Stimulated activated CD4-positive, alpha-beta T cell treated with anti-CD3 and anti-CD28 coated beads, TNF-alpha, amount 100 ng/mL, for 48 hours (primary cell): ENCODE data around the gene CACNA2D3.

Source experiments
- DNase-seq, 3 donors: peaks; one replicate each; pipeline ENCODE4 v3.0.0-alpha.2; 2020; ENCODE audit warnings: low read depth in 3 of 3

Gene CACNA2D3

DNA sequence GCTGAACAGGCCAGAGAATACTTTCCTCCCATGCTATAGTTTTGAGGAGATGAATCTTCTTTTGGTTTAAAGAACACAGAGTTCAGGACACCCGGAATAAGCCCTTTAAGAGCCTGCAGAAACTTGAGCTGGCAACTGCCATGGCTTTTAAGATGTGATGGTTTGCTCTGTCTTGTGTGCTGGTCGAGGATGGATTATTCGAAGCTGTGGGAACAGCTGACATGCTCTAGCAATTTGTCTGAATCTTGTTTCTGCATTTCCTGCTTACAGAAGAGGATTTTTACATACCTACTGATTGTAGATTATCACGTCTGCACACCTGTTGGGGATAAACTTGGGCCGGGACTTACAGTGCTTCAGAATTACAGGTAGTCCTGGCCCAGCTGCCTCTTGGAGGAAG lies 408.6 kb downstream of the CACNA2D3 start:
- DNase-seq, result no peak

DNA sequence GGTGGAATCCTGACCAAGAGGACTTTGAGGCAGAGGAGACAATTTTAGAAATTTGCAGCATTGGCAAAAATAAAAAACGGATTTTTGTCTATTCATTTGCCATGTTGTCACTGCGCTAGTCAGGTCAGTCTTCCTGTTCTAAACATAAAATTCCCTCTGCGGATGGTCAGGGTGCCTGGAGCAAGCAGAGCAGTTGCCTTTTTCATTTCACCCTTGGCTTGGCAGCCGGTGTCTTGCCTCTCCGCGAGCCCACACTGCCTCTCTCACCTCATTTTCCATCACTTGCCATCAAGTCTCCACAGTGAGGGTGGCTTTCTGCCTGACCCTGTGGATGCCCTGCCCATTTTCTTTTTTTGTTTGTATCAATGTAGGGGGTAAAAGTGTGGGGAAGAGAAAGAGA lies 409.4 kb downstream of the CACNA2D3 start:
- no peak for DNase-seq

DNA sequence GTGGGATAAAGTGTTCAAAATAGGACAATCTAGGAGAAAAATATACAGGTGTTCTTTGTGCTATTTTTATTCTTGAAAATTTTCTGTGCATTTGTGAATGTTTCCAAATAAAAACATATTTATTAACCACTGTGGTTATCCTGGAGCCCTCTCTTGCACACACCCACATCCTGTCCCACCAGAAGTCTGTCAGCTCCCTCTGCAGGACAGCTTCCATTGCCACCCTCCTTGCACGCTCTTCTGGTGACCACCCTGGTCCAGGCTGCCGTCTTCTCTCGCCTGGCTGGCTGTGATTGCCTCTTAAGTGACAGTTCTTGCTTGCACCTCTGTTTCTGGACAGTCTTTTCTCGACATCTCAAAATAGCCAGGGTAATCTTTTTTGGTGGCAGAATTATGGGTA lies 411.5 kb downstream of the CACNA2D3 start:
- no peak for DNase-seq

DNA sequence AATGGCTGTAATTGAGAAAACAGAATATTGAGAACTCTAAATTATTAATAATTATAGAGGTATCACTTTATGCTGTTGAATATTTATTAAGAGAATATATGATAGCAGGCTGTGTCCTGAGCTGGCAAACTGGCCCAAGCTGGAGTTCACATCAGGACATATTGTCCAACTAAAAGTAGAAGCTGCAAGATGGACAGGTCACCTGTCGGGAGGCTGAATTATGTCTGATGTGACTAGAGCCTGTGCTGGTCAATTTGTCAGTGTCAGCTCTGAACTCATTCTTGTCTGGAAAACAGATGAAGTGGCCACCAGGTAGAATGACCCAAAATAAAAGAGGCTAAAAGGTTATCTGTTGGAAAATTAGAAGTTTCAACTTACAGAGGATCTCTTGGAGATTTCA lies 413.3 kb downstream of the CACNA2D3 start:
- no peak for DNase-seq

DNA sequence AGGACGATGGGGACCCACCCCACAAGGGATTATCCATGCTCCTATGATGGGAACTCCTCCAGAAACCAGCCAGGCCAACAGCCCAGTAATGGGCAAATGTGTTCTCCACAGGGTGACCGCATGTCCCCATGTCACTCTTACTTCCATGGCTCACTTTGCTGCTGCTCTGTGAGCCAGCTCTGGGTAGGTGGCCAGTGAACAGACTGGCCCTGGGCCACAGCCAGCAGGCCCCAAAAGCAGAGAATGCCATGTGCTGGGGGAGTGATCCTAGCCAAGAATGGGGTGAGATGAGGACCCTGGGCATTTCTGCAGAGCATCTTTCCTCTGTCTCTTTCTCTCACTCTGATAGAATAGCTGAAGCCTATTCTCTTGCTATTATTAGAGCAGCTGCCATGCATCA lies 414.1 kb downstream of the CACNA2D3 start:
- no peak for DNase-seq

DNA sequence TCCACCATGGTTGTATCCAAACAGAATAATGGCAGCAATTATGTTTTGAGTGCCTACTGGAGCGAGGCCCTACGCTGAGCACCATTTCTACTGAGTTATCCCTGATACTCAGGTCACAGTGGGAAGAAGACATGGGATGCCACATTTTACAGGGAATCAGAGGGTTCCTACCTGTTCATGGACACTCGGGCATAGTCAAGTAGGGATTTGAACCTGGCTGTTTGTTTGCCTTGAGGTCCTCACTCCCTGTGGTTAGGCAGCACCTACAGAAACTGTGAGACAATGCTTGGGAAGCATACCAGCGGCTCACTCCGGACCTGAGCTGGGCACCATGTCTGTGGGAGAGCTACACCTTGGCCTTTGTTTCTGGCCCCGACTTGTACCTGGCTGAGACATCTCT lies 415.2 kb downstream of the CACNA2D3 start:
- DNase-seq, result no peak

DNA sequence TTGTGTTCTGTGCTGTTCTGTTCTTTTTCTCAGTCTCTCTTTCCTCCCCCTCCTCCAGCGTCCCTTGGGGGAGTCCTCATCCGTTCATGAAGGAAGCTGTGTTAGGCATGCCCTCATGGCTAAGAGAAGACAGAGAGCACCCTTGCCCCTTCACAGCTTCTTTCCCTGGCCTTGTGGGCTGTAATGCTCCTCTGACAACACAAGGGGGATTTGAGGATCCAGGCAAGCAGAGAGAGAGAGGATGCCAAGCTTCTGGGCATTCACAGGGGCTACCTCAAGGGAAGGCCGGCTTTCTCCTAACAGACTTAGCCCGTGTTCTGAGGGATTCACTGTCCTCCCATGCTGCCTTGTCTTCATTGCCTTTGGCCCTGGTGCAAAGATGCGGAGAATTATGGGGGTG lies 416.0 kb downstream of the CACNA2D3 start:
- no peak for DNase-seq

DNA sequence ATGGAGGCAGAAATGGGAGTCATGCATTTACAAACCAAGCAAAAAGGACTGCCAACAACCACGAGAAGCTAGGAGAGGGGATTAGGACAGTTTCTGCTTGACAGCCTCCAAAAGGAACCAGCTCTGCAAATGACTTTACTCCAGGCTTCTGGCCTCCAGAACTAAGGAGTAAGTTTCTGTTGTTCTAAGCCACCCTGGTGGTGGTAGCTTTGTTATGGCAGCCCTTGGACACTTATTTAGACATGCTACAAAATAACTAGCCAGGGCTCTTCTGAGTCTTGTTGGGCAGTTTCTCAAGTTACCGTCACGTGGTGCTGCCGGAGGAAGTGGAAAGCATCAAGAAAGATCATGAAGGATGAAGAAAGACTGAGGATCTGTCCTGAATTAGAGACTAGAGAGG lies 419.0 kb downstream of the CACNA2D3 start:
- no peak for DNase-seq

DNA sequence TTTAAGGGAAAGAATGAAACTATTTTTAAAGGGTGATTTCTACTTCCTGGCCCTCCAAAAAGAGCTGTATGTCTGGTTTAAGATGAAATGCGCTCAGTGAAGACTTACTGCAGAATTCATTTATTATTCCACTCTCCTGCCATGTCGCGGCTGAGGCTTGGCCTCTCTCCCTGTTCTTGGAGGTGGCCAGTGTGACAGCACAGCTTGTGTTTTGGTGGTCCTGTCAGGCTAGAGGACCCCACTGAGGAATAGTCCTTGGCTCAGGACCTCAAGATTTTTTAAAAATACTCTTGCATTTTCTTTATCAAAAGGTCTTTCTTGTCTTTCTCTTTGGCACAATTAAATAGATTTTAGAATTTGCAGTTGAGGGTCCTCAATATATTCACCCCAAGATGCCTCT lies 421.1 kb downstream of the CACNA2D3 start:
- no peak for DNase-seq

DNA sequence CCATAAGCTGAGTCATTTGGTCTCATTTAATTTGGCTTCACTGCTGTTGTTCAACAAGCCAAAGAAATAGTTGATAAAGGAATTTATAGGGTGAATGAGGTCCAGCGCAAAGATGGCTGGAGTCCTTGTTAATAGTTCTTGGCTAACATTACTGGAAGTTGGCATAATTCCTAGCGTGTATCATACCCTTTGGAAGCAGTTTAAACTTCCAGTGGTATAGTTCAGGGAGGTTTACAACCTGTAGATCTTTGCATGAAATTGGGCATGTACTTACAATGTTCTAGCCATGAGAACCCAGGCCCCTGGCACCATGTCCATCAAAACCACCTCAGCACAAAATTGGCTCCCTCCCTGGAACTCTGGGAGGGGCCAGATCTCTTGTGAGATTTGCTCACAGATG lies 424.7 kb downstream of the CACNA2D3 start:
- DNase-seq, result no peak

DNA sequence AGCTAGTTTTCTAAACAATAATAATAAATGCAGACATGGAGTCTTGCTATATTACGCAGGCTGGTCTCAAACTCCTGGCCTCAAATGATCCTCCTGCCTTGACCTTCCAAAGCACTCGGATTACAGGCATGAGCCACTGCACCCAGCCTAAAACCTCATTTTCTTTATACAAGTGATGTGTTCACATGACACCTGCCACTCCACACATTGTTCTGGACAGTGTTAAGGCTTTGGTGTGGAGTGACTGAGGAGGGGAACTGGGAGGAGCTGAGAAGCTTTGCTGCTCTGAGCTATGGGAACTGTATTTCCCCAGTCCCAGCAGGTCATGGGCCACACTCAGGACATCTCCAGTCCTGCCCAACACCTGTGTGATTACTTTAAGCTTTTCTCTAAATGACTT lies 425.5 kb downstream of the CACNA2D3 start:
- no peak for DNase-seq

DNA sequence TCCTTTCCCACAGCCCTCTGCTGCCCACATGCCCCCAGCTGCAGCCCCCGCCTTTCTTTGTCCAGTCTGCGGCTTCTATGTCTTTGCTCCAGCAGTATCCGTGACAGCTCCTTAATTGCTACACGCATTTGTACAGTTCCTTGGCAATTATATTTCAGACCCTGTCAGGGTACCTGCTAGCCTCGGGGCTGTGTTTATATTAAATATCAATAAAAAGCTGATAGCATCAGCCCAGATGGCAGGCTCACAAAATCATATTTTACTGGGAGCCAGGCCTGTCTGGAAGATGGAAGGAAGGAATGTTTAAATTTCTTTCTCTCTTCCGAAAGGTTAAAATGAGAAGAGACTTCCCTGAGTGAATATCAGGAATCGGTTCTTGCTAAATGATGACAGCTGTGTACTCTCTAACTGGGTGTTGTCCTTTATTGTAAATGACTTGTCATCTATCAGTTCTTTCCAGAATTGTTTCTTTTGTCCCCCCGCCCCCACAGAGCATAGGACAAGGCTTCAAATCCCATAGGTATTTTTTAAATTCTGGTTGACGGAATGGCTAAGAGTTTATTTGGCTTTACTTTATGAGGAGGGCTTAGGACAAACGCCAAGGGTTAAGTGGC lies 427.4 kb downstream of the CACNA2D3 start:
- DNase-seq, result no peak

DNA sequence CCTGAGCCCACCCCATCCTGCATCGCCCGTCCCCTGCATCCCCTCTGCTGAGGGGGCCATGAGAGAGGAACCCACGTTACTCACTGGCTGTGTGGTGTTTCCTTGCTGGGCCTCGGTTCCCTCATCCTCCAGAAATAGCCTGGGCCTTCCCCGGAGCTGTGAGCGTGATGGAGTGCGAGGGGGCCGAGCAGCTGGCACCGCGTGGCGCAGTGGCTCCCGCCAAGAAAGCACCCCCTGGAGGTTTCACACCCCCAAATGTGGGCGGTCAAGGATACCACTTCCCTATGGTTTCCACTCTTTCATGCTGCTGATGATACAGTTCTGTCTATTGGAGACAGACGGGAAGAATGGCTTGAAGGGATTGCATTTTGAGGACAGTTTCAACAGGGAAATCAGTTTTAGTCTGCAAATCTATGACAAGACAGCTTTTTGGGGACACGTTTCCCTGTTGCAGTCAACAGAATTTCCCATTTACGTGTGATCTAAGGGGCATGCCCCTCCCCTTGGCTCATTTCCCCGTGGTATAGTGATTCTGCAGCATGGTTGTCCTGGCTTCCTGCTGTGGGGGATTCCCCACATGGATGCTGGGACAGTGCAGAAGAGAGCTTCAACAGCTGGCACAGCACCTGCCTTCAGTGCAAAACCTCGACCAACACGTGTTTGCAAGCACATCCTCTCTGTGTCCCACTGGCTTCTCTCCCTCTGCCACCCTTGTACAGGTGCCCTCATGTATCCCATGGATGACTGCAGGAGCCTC lies 428.0 kb downstream of the CACNA2D3 start:
- DNase-seq, result no peak

DNA sequence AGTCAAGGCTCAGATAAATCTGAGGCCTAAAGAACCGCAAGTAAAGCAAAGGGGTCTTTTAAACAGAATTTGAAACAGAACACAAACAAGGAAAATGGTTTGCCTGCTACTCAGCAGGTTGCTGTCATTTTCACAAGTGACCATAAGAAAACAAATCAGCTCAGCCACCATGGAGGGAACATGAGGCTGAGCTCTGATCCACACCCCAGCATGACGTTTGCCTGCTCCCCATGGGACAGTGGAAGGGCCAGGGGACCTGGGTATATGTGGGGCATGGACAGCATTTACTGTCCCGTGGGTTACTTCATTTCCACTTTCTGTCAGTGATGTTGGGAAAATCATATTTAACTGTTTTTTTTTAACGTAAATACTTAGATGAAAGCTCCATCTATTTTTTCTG lies 434.3 kb downstream of the CACNA2D3 start:
- DNase-seq, result no peak

DNA sequence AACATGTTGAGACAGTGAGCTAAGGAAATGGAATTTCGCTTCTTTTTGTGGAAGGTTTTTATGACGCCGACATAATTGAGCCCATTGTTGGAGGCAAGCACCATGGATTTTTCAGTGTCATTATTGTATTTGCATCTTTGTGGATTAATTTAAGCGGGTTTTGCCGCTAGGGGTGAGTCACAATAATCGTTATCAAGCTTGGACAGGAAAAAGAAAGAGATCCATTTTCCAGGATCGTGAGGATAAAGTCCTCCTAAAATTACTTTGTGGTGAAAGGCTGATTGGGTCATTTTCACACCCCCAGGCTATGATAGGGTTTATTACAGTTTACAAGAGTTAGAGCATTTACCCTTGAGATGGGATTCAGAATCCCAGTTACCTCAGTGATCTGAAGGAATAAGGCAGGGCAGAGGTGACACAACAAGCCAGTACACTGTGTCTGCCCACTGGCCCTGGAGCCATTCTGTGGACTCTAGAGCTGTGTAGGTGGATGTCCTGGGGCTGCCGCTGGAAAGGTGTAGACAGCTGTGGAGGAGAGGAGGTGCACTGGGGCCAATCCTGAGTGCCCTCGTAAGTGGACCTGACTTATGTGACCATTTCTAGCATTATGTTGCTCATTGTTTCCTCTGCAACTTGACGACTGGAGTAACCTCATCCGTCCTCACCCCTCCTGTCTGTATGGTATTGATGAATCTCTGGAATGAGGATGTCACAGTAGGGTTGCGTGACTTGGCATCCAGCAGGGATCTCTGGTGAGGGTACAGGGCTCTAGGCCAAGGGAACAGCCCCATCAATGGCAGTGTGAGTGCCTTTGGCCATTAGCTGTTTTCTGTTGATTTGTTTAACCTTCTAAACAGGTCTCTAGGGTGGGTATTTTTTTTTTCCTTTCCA lies 435.4 kb downstream of the CACNA2D3 start:
- no peak for DNase-seq

DNA sequence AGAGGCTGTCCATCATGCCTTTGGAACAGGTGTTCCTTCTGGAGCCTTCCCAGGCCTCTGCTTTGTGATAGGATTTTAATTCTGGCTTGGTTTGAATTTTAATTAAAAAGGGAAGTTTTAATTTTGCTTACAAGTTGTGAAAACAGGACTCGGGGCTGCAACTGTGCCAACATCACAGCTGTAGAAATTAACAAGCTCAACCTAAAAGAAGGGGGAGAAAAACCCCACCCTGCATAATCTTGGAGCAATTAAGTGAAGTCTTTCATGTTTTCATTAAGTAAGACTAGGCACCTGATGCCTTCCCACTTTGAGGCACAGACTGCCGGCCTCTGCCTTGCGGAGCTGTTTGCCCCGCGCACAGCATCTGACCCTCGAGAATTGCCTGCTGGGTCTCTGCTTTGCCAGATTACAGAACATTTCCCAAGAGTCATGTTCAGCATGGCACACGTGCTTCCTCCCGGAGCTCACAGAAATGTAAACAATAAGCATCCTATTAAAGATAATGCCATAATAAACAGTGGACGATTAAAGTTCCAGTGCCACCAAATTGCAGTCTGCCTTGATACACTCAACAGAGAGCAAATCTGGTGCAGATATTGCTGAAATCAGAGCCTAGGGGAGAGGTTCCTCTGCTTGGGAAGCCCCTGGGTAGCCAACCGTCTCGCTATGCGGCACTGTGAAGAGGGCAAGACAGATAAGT lies 441.3 kb downstream of the CACNA2D3 start:
- no peak for DNase-seq

DNA sequence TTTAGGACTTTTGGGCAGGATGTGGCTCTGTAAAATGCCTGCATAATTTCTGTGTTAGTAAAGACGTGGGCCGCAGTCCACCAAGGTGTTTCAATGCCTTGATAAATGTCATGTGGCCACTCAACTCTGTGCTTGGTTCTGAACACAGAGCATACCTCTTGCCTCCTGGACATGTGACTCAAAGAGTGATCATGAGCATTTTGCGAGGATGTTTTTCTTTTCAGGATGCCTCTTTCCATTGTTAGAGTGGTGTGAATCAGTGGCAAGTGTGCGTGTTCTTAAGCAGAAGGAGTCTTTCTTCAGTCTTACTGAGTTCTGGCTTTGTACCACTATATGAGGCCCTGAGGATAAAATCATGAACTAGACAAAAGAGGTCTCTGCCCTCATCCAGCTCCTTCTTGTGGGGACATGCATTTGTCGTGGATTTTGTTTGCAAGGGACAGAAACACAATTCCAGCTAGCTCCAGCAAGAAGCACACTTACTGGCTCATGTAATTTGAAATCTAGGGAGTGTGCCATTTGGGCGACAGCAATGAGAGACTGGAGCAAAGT lies 442.1 kb downstream of the CACNA2D3 start:
- DNase-seq, result no peak

DNA sequence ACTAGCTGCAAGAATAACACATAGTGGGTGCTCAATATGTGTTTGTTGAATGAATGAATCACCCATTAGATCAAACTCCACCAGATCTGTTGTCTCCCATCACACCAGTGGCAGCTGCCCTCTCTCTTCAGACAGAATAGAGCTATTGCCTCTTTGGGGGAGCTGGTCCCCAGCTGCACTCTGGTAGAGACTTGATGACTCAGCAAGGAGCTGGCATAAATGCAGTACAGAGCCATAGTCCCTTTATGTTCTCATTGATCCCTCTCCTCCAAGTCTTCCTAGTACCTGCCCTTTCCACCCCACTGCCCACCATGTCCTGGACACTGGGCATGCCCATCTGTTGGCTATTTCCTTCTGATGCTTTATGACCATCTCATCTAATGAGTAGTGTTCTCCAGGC lies 443.6 kb downstream of the CACNA2D3 start:
- no peak for DNase-seq

DNA sequence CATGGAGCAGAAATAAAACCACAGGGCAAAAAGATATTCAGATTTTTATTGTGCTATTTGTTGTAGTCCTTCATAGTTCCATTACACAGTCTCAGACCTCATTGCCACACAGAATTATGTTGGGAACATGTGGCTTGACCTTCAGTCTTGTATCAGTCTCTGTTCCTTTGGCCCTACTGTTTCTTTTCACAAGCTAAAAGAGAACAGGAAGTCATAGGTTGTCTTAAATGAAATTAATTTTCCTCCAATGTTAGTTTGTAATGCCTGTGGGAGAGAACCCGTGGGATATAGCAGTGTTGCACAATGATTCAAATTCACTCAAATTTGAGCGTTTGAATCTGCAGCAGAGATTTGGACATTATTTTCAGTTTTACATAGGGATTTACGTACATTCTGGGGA lies 445.6 kb downstream of the CACNA2D3 start:
- DNase-seq, result no peak

DNA sequence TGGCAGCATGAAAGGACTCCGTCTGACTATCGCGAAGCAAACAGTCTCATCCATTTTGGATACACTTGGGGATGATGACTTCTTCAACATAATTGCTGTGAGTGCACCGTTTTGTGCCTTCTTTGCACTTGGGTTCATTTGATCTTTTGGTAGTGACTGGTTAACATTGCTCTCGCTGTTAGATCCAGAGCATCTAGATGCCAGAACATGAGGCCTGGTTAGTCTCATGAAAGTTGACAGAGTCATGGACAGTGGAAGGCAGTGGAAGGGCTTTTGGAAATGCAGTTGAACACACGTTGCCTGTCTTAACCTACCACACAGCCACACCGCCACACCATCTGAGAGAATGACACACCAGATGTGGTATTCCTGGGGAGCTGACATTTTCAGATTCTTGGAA lies 447.7 kb downstream of the CACNA2D3 start:
- DNase-seq, result no peak

DNA sequence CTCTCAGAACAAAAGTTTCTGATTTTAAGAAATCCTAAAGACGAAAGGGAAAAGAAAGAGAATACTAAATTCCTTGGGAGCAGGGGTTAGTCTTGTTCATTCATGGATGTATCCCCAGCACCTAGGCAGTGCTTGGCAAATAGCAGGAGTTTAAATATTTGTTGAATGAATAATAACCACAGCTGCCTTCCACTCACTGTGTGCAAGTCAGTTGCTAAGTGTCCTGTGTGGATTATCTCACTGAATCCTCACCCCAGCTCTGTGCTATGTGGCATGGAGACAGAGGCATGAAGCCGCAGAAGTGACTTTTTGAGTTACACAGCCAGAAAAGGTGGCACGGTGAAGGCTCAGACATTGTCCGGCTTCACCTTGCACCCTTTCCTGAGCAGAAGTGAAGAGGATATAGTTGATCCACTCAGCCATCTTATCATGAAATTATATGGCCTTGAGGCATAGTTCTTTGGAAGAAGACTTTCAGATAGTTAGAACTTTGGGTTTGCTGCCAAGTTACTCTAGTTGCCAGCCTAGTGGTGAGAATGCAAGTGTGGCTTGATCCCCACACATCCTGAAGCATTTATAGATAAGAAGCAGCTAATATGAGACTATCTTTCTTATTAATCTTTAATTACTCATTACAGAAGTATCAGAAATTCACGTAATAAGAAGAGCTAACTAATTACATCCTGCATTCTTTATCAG lies 450.0 kb downstream of the CACNA2D3 start:
- no peak for DNase-seq
